Left cardiac atrium (tissue), 4 donors: Measurements from ENCODE around the gene FLT1. TPM values are rescaled to one million over a fixed set of nuclear protein-coding genes. Genes with fewer than 3 reads are reported as not detected.

ENCODE experiments used
- ATAC-seq, 2 donors: fragments of 200-7000 bp; cut with Tn5 transposase; one replicate each; pipeline ENCODE4 v1.9.1; 2020; ENCODE audit warnings: mild to moderate bottlenecking in 2 of 2, moderate library complexity in 2 of 2
- DNase-seq: peaks from one replicate; pipeline ENCODE4 v3.0.0-alpha.2; 2020
- intact Hi-C, 2 donors: fragments of 100-400 bp; cut with DNase I; formaldehyde crosslinking; loops; one replicate each; pipeline versions ENCODE4 v1.14.1 to v1.15.1; 2022 to 2023
- total RNA-seq, 2 donors: library from RNA; stranded (reverse); fragmentation: NEBNext Ultra II Directional; extraction: Animal tissue kit (Norgen Biotek cat#: 25700); gene quantifications; one replicate each; pipeline ENCODE4 v1.2.1, GENCODE V29; 2021
- donor health status: DM: no; HTN: yes; CAD: no.
- donor health status: DM: no; HTN: yes; CAD: no; lungs with severe emphysema.
- donor health status: DM: yes; HTN: yes; CAD: no.
- donor health status: Dilated cardiomyopathy.

FLT1 gene
- total RNA-seq, 2 donors from 2014 or later: 38.7 to 49.5 TPM

DNA sequence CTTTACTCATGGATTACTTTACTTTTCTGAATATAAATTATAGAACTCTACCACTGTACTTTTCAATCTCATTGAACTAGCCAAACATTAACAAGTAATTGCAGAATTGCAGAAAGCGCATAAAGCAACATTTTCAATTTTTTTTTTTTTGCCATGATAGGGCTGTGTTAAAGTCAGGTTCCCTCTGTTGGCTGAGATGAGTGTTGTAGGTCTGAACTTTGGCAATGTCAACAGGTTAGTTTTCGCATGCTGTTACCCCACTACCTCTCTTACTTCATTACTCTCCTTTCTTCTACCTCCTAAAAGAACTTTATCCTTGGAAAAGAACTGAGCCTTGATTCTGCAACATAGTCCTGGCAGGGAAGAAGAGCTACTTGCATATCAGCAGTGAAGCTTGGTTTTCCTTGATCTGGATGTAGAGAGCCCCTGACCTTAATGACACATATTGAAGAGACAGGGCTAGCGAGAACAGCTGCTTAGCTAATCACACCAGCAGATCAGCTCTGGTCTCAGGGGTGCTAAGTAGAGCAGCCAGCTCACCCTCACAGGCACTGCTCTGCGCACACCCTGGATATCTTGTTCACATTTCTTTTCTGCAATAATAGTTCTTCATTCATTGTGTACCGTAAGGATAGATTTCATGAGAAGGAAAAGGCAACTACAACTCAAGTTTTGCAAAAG is 119.5 kb downstream of the FLT1 start:
- intact Hi-C loops: no loop called here
- ATAC-seq (no peak), DNase-seq (no peak)

DNA sequence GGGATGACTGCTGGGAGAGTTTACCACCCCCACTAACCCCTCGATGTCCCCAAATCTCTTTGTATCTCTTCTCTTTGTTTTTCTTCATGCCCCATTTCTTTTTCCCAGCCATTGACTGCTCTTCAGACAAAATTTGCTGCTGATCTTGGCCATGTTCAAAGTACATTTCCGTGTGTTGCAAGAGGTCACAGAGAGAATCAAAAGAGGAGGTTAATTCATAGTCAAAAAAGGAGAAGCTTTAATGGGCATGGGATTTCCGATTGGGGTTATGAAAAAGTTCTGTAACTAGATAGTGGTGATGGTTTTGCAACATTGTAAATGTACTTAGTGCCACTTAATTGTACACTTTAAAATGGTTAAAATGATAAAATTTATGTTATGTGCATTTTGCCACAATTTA is 121.1 kb downstream of the FLT1 start:
- ATAC-seq (no peak), DNase-seq (no peak)
- intact Hi-C loops: no loop called here

DNA sequence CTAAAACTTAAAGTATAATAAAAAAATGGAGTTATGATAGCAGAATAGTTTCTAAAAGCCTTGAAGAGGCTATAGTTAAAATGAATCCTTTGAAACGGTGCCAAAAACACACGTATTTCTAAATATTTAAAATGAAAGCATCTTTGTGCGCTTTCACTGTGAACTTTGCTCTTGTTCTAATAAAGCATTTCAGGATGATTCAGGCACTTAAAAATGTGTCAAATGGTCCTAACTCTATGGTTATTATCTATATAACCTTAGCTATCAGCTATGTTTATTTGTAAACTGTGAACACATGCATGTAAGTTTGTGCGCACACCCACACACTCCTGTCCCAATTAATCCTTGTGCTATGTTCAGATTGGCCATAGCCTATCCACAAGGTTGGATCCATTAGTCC is 124.5 kb downstream of the FLT1 start:
- ATAC-seq (no peak), DNase-seq (no peak)
- intact Hi-C loops: no loop called here

DNA sequence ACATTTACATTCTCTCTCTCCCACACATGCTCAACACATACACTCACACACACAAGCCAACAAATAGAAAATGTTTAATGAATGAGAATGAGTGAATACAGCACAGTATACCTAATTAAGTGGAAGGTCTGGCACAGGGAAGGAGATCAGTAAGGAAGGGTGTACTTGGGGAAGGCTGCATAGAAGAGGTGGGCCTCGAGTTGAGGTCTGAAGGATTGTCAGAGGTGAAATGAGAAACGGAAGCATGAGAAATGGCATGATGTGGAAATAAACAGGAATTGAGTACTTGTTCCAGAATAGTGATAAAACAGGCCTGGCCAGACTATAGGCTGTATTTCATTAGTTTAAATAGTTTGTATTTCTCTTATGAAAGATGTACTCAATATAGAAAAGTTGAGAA is 136.2 kb downstream of the FLT1 start:
- intact Hi-C loops: loop anchor here in 1 of 2 donors (10.0 kb wide), 1 partner anchor 46 kb away; no protein-coding TSS in a partner anchor
- ATAC-seq (no peak), DNase-seq (no peak)

DNA sequence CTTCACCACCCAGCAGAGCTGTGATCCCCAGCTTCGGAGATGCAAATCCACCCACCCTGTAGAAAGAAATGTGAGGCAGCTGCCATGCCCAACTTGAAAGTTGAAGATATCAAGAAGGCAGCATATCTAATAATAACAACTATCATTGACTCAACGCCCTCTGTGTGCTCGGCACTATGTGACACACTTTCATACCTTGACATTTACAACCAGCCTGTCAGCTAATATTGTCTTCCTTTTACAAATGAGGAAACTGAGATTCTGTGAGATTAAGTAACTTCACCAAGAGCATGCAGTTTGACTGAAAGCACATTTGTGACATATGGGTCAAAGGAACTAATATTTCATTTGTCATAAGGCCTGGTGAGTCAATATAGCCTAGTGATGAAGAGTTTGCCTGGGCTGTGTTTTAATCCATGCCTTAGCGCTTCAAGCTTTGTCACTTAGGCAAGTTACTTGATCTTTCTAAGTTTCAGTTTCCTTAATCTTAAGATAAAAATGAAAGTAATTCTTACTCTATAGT is 137.0 kb downstream of the FLT1 start:
- no peak for DNase-seq
- ATAC-seq: peak in 1 of 2 donors; percentile 49
- intact Hi-C loops: loop anchor here in 1 of 2 donors (10.0 kb wide), 1 partner anchor 47 kb away; no protein-coding TSS in a partner anchor

DNA sequence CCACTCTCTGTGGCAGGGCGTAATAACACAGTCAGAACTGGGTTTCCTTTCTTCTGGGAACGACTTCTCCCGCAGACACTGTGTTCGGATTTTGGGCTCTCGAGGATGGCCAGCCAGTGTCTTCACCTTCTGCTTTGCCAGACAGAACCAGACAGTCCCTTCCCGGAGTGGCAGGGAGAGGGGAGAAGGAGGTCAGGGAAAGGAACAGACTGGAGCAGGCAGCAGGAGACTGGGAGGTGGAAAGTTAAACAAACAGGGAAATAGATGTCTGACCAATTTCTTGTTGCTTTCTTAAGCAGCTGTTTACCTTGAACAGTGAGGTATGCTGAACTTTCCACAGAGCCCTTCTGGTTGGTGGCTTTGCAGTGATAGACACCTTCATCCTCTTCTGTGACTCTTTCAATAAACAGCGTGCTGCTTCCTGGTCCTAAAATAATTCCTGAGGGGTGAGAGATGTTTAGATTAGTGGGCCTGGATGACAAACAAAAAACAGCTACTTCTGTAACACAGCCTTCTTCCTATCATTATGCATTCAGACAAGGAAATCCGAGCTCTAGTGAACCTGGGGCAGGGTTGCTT is 137.6 kb downstream of the FLT1 start:
- no peak for ATAC-seq

DNA sequence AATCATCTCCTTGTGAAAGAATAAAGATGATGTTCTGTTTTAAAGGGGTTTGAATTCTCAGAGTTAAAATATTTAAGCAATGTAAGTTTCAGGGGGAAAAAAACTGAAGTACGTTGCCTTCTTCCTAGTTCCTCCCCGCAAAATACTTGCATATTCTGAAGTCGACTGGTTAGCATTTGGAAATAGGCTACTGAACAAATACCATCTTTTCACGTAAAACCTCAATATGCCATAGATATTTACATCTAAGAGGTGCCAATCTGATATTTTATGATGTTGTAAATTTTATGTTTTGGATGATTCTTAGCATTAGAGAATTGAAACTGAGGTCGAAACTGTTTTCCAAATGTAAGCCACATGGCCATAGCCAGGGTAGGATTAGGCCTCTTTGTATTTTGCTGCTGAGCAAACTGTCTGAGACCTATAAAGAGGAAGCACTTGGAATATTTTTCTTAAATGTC is 138.3 kb downstream of the FLT1 start:
- intact Hi-C loops: loop anchor here in 1 of 2 donors (10.0 kb wide), 1 partner anchor 48 kb away; no protein-coding TSS in a partner anchor
- no peak for DNase-seq
- ATAC-seq: no peak

More for the DNA sequence above, 137.6 kb downstream of the FLT1 start:
- no peak for DNase-seq
- intact Hi-C loops: loop anchor here in 1 of 2 donors (10.0 kb wide), 1 partner anchor 47 kb away; no protein-coding TSS in a partner anchor

DNA sequence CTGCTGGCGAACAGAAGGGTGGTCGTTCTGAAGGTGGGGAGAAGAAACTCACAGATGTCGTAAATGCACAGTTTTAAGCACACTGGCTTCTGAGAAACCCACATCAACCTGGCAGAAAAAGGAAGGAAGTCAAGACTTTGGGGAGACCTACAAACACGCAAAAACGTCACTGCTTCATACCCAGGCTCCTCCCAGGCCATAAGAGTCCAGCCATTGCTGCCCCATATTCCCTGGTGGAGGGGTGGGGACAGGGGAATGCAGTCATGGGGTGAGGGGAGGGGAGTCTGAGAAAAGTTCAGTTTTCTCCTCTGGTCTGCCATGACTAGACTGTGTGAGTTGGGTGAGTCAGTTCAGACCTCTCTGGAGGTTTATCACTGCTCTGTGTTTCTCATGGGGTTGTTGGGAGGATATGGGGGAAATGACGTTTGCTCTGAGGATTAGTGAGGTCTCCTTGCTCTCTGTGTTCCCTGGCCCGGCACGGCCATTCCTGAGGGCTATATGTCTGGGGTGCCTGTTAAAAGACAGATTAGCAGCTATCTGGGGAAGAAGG is 139.0 kb downstream of the FLT1 start:
- ATAC-seq: peak; percentile 39 to 55
- intact Hi-C loops: loop anchor here in 1 of 2 donors (10.0 kb wide), 1 partner anchor 49 kb away; no protein-coding TSS in a partner anchor
- no peak for DNase-seq

DNA sequence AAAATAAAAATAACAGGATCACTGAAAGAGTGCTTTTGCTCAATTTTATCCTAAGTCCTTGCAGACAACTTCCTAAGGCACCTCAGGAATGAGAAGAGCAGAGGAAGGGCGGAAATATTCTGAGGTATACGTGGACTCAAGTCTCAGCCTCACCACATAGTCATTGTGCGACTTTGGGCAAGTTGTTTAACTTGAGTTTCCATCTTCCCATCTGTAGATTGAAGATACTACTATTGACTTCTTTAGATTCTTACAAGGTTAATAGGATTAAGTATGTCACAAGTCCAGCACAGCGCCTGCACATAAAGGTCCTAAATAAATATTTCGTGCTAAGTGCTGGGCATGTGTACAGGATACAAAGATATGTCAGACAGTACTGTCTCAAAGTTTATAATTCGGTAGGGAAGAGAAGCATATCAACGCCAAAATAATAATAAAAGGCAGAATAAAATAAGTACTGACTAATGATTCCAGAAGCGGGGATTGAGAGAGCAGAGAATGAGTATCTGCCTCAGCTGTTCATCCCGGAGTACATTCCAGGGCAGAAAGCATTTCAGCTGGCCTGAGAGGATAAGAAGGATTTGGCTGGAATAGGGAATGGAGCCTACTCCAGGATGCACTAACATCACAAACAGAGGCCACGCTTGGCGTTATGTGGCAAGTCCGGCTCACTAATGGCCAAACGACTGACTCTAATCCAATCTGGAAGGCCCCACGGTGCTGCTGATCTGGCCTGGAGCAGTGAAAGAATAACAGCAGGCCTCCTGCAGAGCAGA is 139.7 kb downstream of the FLT1 start:
- intact Hi-C loops: loop anchor here in 1 of 2 donors (10.0 kb wide), 1 partner anchor 50 kb away; no protein-coding TSS in a partner anchor
- no peak for DNase-seq
- ATAC-seq: peak; percentile 34 to 61

DNA sequence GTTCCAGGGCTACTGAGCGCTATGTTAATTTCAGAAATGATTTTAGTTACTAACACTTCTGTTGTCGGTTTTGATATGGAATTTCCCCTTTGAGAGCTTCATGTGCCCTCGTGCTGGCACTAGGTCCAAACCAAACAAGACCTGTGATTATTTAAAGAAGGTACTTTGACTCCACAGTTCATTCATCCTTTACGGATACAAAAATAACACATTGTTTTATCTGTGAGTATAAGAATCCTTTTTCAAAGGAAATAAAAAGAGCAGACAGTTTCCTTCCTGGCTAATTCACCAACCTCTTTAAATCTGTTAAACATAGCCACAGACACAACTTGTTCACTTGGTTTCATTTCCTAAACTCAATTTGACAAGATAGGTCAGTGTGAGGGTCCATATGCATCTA is 141.2 kb downstream of the FLT1 start:
- no peak for ATAC-seq
- intact Hi-C loops: loop anchor here in 1 of 2 donors (10.0 kb wide), 1 partner anchor 51 kb away; no protein-coding TSS in a partner anchor
- DNase-seq: no peak

DNA sequence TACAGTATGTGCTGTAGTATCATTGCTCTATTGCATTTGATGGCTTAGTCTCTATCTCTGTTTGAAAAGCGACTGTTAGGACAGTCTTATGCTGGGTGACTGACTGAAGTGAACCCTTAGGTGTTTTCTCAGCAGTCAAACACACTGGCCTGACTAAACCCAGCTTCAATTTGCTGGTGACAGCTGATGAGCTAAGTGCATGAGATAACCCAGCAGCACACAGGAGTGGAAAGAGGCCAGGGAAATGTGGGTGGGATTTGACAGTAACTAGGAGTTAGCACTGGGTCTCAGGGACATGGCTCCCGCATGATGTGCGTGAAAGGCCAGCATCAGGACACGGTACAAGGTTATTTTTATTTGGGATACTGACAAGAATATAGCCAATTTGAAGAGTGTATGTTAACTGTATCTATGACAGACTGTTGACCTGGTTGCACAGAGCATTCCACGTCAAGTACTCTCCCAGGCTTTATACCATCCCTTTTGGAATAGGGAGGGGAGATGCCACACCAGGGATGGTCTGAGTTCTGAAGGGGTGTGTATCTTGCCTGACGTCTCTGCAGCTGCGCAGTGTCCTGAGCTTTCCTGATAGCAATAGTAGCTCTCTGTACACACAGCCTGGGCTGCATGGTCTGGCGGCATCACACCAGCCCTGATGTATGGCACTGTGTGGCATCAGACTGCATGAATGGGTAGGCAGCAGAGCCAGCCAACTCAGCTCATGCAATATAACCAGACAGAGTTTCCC is 144.8 kb downstream of the FLT1 start:
- DNase-seq: peak; percentile 56
- intact Hi-C loops: loop anchor here in 1 of 2 donors (10.0 kb wide), 1 partner anchor 55 kb away; no protein-coding TSS in a partner anchor
- peak; percentile 92 for ATAC-seq

DNA sequence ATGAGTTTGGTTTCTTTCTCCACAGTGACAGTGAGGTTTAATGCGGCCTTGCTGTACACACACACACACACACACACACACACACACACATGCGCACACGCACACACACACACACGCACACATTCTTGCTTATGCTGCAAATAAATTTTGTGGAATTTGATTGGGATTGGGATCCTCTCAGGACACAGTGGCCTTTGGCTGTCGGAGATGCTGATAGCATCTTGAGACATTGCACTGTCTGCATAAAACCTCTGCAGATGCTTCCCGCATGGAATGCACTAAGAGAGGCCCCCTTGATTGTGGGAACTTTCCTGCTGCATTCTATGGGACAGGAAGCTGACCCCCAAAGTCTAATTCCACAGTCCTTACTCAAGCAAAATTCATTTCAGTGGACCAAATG is 145.6 kb downstream of the FLT1 start:
- no peak for DNase-seq
- ATAC-seq: no peak
- intact Hi-C loops: no loop called here

DNA sequence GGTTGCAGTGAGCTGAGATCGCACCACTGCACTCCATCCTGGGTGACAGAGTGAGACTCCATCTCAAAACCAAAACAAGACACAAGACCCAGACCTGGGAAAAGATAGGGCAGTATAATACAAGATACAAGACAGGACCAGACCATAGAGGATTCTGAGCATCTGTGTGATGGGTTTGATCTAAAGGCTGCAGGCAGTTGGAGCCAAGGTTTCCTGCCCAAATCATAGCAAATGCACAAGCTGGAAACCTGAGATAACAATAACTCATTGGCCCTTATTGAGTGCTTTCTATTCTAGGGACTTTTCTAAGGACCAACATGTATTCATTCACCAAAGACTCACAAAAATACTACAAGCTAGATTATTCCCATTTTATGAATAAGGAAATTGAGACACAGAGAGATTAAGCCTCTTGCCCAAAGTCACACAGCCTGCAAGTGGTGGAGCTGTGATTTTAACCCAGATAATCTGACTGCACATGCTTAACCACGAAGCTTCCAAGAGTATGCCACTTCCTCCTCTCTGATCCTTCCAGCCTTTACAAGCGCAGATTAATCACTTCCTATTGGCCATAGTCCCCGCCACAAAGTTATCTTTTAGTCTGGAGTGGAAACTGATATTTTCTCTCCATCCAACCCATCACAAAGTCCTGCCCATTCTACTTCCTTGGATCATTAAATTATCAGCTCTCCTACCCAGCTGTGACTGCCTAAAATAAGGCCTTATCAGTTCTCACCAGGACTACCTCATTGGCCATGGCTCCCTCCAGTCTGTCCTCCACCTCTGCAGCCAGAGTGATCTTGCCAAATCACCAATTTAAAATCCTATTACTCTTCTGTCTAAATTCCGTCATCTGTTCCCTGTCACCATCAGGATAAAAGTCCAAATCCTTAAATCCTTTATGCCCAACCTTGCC is 147.2 kb downstream of the FLT1 start:
- ATAC-seq (no peak), DNase-seq (no peak)
- intact Hi-C loops: no loop called here

DNA sequence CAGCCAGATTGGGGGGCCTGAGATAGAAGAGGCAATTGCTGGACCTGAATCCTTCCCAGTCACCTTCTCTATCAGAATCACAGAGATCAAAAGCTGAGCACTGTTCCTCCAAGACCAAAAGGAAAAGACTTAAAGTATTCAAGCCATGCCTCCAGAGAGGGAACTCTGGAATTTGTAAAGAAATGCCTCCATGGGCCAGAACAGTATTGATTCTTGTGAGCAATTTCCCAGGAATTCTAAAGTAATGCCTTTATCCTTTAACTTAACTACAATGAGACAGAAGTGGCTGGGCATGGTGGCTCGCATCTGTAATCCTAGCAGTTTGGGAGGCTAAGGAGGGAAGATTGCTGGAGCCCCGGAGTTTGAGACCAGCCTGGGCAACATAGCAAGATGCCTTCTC is 148.8 kb downstream of the FLT1 start:
- DNase-seq (no peak), ATAC-seq (no peak)
- intact Hi-C loops: no loop called here

DNA sequence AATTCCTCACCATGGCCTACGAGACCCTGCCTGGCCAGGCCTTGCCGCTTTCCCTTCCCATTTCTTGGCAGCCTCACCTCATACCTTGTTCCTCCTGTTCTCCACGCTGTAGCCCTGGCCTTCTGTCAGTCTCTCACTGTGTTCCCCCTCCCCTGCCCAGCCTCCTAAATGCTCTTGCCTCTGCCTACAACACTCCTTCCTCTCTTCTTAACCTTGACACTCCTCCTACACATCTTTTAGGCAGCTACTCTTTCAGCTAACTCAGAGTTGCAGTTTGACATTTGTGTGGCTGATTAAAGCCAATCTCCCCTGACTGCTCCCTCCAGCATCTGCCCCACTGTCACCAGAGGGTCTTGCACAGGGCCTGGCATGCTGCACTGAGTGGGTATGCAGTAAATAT is 150.8 kb downstream of the FLT1 start:
- no peak for DNase-seq
- intact Hi-C loops: no loop called here
- ATAC-seq: no peak

DNA sequence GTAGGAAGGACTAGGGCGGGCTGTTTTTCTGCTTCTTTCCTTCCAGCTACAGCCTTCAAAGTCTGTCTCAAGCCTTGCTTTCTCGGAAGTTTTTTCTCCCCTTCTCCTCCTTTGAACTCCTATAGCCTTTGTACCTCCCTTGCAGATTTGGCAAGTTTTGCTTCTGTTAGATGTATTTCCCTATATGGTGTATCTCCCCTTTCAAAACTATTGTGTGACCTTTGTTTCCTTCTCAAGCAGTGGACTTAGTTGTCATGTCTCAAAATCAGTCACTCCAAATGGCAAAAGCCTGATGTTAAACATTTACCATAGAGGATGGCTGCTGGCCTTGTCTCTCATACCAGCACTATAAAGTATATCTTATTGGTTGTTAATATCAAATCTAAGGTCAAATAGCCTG is 152.7 kb downstream of the FLT1 start:
- intact Hi-C loops: no loop called here
- DNase-seq (no peak), ATAC-seq (no peak)

DNA sequence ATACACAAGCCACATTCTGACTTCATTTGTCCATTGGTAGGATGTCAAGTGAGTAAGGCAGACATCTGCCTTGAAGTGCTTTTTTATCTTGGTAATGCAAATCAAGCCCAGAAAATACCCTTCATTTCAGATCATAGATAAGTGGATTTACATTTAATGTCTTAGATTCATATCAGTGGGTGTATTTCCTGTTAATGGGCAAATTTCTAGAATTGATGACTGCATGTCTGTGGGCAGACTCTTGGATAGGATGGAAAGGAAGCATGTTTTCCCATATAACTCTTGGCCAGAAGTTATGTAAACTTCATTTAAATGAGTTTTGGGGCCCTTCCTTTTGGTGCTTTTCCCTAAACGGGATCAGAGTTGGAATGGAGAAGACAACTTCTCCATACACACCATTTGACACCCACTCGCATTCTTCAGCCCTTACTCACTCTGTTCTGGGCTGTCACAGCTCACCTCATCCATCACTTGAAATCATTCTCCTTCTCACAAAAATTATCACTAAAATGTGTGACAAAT is 154.6 kb downstream of the FLT1 start:
- no peak for ATAC-seq
- intact Hi-C loops: no loop called here

More for the DNA sequence above, 154.6 kb downstream of the FLT1 start:
- no peak for DNase-seq
